WTC11 (cell line): ENCODE measurements around the gene SIPA1L3. TPM values are rescaled to one million over a fixed set of nuclear protein-coding genes. Genes with fewer than 3 reads are reported as not detected.

Source experiments
- ATAC-seq: fragments of 200-7000 bp; cut with Tn5 transposase; 2 replicates; pipeline ENCODE4 v1.10.0; 2021; ENCODE audit warnings: mild to moderate bottlenecking, moderate library complexity
- CTCF ChIA-PET: fragments of 300-600 bp; sonication (Branson Sonifier 250); formaldehyde crosslinking; loops from one replicate; lab custom pipeline; 2021; ENCODE audit warnings: antibody characterized with exemption; lab: Charles Lee
- POLR2A ChIA-PET: fragments of 350-600 bp; sonication (Branson Sonifier 250); formaldehyde crosslinking; loops from one replicate; lab custom pipeline; 2021; ENCODE audit warnings: antibody characterized with exemption; lab: Charles Lee
- DNase-seq: peaks from one replicate; pipeline ENCODE4 v3.0.0; 2021; ENCODE audit warnings: low spot score
- H3K27ac Mint-ChIP-seq: 2 replicates; pipeline ENCODE4 v1.8.0; 2021; ENCODE audit warnings: mixed read lengths
- H3K27me3 Mint-ChIP-seq: 2 replicates; pipeline ENCODE4 v1.8.0; 2021; ENCODE audit warnings: low read depth, mild to moderate bottlenecking, moderate library complexity, mixed read lengths
- H3K36me3 Mint-ChIP-seq: 2 replicates; pipeline ENCODE4 v1.8.0; 2021; ENCODE audit warnings: mixed read lengths
- H3K4me1 Mint-ChIP-seq: 2 replicates; pipeline ENCODE4 v1.8.0; 2022; ENCODE audit warnings: mixed read lengths
- H3K4me3 Mint-ChIP-seq: 2 replicates; pipeline ENCODE4 v1.8.0; 2021; ENCODE audit warnings: mild to moderate bottlenecking, moderate library complexity, mixed read lengths
- H3K9me3 Mint-ChIP-seq: 2 replicates; pipeline ENCODE4 v1.8.0; 2021; ENCODE audit warnings: mixed read lengths
- ELF4 ChIP-seq: sonication (generic); formaldehyde crosslinking; IDR thresholded peaks from 2 replicates; pipeline ENCODE4 v1.8.1; 2022; ENCODE audit warnings: low read depth, mild to moderate bottlenecking, moderate library complexity, missing genetic modification reagents
- IRF2 ChIP-seq: sonication (generic); formaldehyde crosslinking; IDR thresholded peaks from 2 replicates; pipeline ENCODE4 v1.8.0; 2022; ENCODE audit warnings: low read depth, missing genetic modification reagents, borderline replicate concordance
- JUN ChIP-seq: sonication (generic); formaldehyde crosslinking; IDR thresholded peaks from 2 replicates; pipeline ENCODE4 v1.8.0; 2023; ENCODE audit warnings: mild to moderate bottlenecking, missing genetic modification reagents
- KAT7 ChIP-seq: sonication (generic); formaldehyde crosslinking; IDR thresholded peaks from 2 replicates; pipeline ENCODE4 v1.8.1; 2023; ENCODE audit warnings: missing genetic modification reagents, mild to moderate bottlenecking, borderline replicate concordance
- NR3C1 ChIP-seq: sonication (generic); formaldehyde crosslinking; conservative IDR thresholded peaks from 2 replicates; pipeline ENCODE4 v1.8.1; 2023; ENCODE audit warnings: low read depth, mild to moderate bottlenecking, missing genetic modification reagents
- SOX15 ChIP-seq: fragments of 250-450 bp; sonication (Bioruptor Pico); IDR thresholded peaks from 2 replicates; pipeline ENCODE4 v1.9.0; 2021; ENCODE audit warnings: mild to moderate bottlenecking
- ZNF138 ChIP-seq: sonication (generic); formaldehyde crosslinking; conservative IDR thresholded peaks from 2 replicates; pipeline ENCODE4 v1.8.1; 2022; ENCODE audit warnings: mild to moderate bottlenecking, moderate library complexity, missing genetic modification reagents
- ZNF219 ChIP-seq: sonication (generic); formaldehyde crosslinking; IDR thresholded peaks from 2 replicates; pipeline ENCODE4 v1.8.0; 2023; ENCODE audit warnings: missing genetic modification reagents, mild to moderate bottlenecking, borderline replicate concordance
- ZNF232 ChIP-seq: sonication (generic); formaldehyde crosslinking; IDR thresholded peaks from 2 replicates; pipeline ENCODE4 v1.8.0; 2022; ENCODE audit warnings: mild to moderate bottlenecking, missing genetic modification reagents
- ZNF396 ChIP-seq: fragments of 250-450 bp; sonication (Bioruptor Pico); IDR thresholded peaks from 2 replicates; pipeline ENCODE4 v1.8.0; 2021; ENCODE audit warnings: mild to moderate bottlenecking, moderate library complexity, borderline replicate concordance
- ZNF423 ChIP-seq: fragments of 250-450 bp; sonication (Bioruptor Pico); IDR thresholded peaks from 2 replicates; pipeline ENCODE4 v2.1.2; 2022; ENCODE audit warnings: mild to moderate bottlenecking, moderate library complexity
- total RNA-seq: library from RNA; stranded (reverse); gene quantifications from 3 replicates; pipeline ENCODE4 v1.2.3, GENCODE V29; 2021
- TF ChIP-seq, protein P1 (sequence below): sonication (generic); formaldehyde crosslinking; IDR thresholded peaks from 2 replicates; pipeline ENCODE4 v1.8.0; 2022; ENCODE audit warnings: mild to moderate bottlenecking, missing genetic modification reagents
- TF ChIP-seq, protein P2 (sequence below): sonication (generic); formaldehyde crosslinking; IDR thresholded peaks from 2 replicates; pipeline ENCODE4 v1.8.0; 2022; ENCODE audit warnings: mild to moderate bottlenecking, missing genetic modification reagents
- TF ChIP-seq, protein P3 (sequence below): sonication (generic); formaldehyde crosslinking; IDR thresholded peaks from 2 replicates; pipeline ENCODE4 v1.8.0; 2022; ENCODE audit warnings: mild to moderate bottlenecking, missing genetic modification reagents
- TF ChIP-seq, protein P4 (sequence below): sonication (generic); formaldehyde crosslinking; IDR thresholded peaks from 2 replicates; pipeline ENCODE4 v1.8.1; 2022; ENCODE audit warnings: low read depth, missing genetic modification reagents, borderline replicate concordance
- TF ChIP-seq, protein P5 (sequence below): sonication (generic); formaldehyde crosslinking; conservative IDR thresholded peaks from 2 replicates; pipeline ENCODE4 v1.8.1; 2022; ENCODE audit warnings: mild to moderate bottlenecking, missing genetic modification reagents
- TF ChIP-seq, protein P6 (sequence below): sonication (generic); formaldehyde crosslinking; IDR thresholded peaks from 2 replicates; pipeline ENCODE4 v1.8.0; 2023; ENCODE audit warnings: missing genetic modification reagents, mild to moderate bottlenecking, borderline replicate concordance
- TF ChIP-seq, protein P7 (sequence below): sonication (generic); formaldehyde crosslinking; IDR thresholded peaks from 2 replicates; pipeline ENCODE4 v1.8.1; 2022; ENCODE audit warnings: low read depth, mild to moderate bottlenecking, moderate library complexity, missing genetic modification reagents, borderline replicate concordance
- TF ChIP-seq, protein P8 (sequence below): sonication (generic); formaldehyde crosslinking; IDR thresholded peaks from 2 replicates; pipeline ENCODE4 v1.8.0; 2023; ENCODE audit warnings: mild to moderate bottlenecking, missing genetic modification reagents

The SIPA1L3 gene
- total RNA-seq, 1 experiment from 2014 or later = 41.5 TPM

DNA sequence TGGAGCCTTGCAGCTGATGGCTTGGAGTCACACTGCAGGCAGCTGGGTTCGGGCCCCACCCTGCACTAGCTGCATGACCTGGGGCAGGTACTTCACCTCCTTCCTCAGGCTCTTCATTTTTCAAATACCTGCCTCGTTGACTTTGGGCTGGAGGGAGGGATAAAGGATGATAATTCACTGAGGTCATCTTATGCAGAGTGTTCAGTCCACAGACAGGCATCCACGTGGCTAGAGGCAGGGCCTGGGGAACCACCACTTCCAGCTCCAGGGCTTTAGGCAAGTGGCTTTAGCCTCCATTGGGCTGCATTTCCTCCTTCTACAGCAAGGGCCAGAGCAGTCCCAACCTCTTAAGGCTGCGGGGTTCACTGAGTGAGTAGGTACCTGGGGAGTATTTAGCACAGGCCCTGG, 84.8 kb downstream of the SIPA1L3 start:
- no peak overlapping the region for H3K4me3 Mint-ChIP-seq
- no peaks in the 10 kb centered on the region for H3K9me3 Mint-ChIP-seq
- H3K4me1 Mint-ChIP-seq = peaks cover 55% of the 10 kb centered on the region
- no peak for DNase-seq
- peak overlapping the region; percentile 45 for H3K27ac Mint-ChIP-seq
- POLR2A ChIA-PET = interaction anchor here (0.6 to 1.5 kb wide), 3 partner anchors 12 to 297 kb away, joined by 3 to 14 read pairs (median 6); no protein-coding TSS in a partner anchor
- H3K36me3 Mint-ChIP-seq = 0 out of 2 replicates have a peak, but pooled peaks cover 3% of the 10 kb centered on the region
- CTCF ChIA-PET = interaction anchor here (1.2 to 4.4 kb wide), 8 partner anchors 12 to 150 kb away, joined by 3 to 41 read pairs (median 6); partner anchors contain the start of genes SIPA1L3 and WDR87
- ATAC-seq = no peak
- TF ChIP-seq ZNF232 = no peak
- TF ChIP-seq, protein P1, sequence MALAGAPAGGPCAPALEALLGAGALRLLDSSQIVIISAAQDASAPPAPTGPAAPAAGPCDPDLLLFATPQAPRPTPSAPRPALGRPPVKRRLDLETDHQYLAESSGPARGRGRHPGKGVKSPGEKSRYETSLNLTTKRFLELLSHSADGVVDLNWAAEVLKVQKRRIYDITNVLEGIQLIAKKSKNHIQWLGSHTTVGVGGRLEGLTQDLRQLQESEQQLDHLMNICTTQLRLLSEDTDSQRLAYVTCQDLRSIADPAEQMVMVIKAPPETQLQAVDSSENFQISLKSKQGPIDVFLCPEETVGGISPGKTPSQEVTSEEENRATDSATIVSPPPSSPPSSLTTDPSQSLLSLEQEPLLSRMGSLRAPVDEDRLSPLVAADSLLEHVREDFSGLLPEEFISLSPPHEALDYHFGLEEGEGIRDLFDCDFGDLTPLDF = no peak
- TF ChIP-seq ZNF396 = no peak
- no peak for TF ChIP-seq SOX15 (CRISPR knock-in tag)
- no peak for TF ChIP-seq NR3C1 (CRISPR knock-in tag)
- TF ChIP-seq, protein P2, sequence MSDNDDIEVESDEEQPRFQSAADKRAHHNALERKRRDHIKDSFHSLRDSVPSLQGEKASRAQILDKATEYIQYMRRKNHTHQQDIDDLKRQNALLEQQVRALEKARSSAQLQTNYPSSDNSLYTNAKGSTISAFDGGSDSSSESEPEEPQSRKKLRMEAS (CRISPR knock-in tag) = no peak
- TF ChIP-seq, protein P3, sequence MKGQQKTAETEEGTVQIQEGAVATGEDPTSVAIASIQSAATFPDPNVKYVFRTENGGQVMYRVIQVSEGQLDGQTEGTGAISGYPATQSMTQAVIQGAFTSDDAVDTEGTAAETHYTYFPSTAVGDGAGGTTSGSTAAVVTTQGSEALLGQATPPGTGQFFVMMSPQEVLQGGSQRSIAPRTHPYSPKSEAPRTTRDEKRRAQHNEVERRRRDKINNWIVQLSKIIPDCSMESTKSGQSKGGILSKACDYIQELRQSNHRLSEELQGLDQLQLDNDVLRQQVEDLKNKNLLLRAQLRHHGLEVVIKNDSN (CRISPR knock-in tag) = no peak
- no peak for TF ChIP-seq ZNF219
- no peak for TF ChIP-seq ZNF423 (CRISPR knock-in tag)
- no peak for TF ChIP-seq IRF2 (CRISPR knock-in tag)
- TF ChIP-seq, protein P4, sequence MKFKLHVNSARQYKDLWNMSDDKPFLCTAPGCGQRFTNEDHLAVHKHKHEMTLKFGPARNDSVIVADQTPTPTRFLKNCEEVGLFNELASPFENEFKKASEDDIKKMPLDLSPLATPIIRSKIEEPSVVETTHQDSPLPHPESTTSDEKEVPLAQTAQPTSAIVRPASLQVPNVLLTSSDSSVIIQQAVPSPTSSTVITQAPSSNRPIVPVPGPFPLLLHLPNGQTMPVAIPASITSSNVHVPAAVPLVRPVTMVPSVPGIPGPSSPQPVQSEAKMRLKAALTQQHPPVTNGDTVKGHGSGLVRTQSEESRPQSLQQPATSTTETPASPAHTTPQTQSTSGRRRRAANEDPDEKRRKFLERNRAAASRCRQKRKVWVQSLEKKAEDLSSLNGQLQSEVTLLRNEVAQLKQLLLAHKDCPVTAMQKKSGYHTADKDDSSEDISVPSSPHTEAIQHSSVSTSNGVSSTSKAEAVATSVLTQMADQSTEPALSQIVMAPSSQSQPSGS (CRISPR knock-in tag) = no peak
- TF ChIP-seq, all 79 proteins: peak for 0
- H3K27me3 Mint-ChIP-seq = no peaks in the 10 kb centered on the region

DNA sequence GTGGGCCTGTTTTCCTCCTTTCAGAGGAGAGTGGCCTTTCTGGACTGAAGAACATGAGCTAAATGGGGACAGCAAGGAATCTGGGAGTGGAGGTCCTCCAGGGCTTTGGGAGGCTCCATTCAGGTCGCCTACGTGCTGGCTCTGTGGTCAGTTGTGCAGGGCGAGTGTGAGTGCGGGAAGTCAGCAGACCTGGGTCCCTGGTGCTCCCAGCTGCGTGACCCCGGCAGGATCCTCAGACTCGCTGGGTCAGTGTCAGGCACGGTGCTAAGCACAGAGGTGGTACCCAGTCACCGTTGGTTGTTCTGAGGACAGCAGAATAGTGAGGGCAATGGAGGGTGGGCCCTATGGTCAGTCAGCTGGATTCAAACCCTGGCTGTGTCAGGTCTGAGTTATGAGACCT, 85.8 kb downstream of the SIPA1L3 start:
- ChIA-PET POLR2A (interaction anchor here (2.0 kb wide), 1 partner anchor 11 kb away, joined by 15 read pairs; no protein-coding TSS in a partner anchor), CTCF (interaction anchor here (1.2 to 4.4 kb wide), 5 partner anchors 11 to 149 kb away, joined by 5 to 41 read pairs (median 6); no protein-coding TSS in a partner anchor)
- H3K9me3 Mint-ChIP-seq = no peaks in the 10 kb centered on the region
- H3K27me3 Mint-ChIP-seq = no peaks in the 10 kb centered on the region
- no peak for ATAC-seq
- peaks cover 46% of the 10 kb centered on the region for H3K4me1 Mint-ChIP-seq
- H3K27ac Mint-ChIP-seq = no peak overlapping the region
- TF ChIP-seq, protein P5, sequence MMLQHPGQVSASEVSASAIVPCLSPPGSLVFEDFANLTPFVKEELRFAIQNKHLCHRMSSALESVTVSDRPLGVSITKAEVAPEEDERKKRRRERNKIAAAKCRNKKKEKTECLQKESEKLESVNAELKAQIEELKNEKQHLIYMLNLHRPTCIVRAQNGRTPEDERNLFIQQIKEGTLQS (CRISPR knock-in tag) = 0 out of 2 replicates have a peak, but pooled peaks have one; percentile 27
- TF ChIP-seq KAT7 (CRISPR knock-in tag) = no peak
- no peak for TF ChIP-seq ZNF138 (CRISPR knock-in tag)
- TF ChIP-seq, protein P6, sequence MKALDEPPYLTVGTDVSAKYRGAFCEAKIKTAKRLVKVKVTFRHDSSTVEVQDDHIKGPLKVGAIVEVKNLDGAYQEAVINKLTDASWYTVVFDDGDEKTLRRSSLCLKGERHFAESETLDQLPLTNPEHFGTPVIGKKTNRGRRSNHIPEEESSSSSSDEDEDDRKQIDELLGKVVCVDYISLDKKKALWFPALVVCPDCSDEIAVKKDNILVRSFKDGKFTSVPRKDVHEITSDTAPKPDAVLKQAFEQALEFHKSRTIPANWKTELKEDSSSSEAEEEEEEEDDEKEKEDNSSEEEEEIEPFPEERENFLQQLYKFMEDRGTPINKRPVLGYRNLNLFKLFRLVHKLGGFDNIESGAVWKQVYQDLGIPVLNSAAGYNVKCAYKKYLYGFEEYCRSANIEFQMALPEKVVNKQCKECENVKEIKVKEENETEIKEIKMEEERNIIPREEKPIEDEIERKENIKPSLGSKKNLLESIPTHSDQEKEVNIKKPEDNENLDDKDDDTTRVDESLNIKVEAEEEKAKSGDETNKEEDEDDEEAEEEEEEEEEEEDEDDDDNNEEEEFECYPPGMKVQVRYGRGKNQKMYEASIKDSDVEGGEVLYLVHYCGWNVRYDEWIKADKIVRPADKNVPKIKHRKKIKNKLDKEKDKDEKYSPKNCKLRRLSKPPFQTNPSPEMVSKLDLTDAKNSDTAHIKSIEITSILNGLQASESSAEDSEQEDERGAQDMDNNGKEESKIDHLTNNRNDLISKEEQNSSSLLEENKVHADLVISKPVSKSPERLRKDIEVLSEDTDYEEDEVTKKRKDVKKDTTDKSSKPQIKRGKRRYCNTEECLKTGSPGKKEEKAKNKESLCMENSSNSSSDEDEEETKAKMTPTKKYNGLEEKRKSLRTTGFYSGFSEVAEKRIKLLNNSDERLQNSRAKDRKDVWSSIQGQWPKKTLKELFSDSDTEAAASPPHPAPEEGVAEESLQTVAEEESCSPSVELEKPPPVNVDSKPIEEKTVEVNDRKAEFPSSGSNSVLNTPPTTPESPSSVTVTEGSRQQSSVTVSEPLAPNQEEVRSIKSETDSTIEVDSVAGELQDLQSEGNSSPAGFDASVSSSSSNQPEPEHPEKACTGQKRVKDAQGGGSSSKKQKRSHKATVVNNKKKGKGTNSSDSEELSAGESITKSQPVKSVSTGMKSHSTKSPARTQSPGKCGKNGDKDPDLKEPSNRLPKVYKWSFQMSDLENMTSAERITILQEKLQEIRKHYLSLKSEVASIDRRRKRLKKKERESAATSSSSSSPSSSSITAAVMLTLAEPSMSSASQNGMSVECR (CRISPR knock-in tag) = no peak
- TF ChIP-seq, protein P7, sequence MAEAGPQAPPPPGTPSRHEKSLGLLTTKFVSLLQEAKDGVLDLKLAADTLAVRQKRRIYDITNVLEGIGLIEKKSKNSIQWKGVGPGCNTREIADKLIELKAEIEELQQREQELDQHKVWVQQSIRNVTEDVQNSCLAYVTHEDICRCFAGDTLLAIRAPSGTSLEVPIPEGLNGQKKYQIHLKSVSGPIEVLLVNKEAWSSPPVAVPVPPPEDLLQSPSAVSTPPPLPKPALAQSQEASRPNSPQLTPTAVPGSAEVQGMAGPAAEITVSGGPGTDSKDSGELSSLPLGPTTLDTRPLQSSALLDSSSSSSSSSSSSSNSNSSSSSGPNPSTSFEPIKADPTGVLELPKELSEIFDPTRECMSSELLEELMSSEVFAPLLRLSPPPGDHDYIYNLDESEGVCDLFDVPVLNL (CRISPR knock-in tag) = no peak
- TF ChIP-seq, protein P8, sequence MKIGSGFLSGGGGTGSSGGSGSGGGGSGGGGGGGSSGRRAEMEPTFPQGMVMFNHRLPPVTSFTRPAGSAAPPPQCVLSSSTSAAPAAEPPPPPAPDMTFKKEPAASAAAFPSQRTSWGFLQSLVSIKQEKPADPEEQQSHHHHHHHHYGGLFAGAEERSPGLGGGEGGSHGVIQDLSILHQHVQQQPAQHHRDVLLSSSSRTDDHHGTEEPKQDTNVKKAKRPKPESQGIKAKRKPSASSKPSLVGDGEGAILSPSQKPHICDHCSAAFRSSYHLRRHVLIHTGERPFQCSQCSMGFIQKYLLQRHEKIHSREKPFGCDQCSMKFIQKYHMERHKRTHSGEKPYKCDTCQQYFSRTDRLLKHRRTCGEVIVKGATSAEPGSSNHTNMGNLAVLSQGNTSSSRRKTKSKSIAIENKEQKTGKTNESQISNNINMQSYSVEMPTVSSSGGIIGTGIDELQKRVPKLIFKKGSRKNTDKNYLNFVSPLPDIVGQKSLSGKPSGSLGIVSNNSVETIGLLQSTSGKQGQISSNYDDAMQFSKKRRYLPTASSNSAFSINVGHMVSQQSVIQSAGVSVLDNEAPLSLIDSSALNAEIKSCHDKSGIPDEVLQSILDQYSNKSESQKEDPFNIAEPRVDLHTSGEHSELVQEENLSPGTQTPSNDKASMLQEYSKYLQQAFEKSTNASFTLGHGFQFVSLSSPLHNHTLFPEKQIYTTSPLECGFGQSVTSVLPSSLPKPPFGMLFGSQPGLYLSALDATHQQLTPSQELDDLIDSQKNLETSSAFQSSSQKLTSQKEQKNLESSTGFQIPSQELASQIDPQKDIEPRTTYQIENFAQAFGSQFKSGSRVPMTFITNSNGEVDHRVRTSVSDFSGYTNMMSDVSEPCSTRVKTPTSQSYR (CRISPR knock-in tag) = no peak
- TF ChIP-seq ELF4 = no peak
- no peak for TF ChIP-seq JUN (CRISPR knock-in tag)
- TF ChIP-seq, all 79 proteins: peak for 1
- no peak overlapping the region for H3K4me3 Mint-ChIP-seq
- 0 out of 2 replicates have a peak, but pooled peaks cover 3% of the 10 kb centered on the region for H3K36me3 Mint-ChIP-seq
- DNase-seq = no peak
